ENCODE data around the gene OR6T1. TPM values are rescaled to one million over a fixed set of nuclear protein-coding genes. Genes with fewer than 3 reads are reported as not detected.

OR6T1 gene
- polyA plus RNA-seq, 1 donor (not counting 4 experiments of a cell fraction or from before 2014, with no cell fraction given), result not detected

GRCh38 chr11:123945132-123945531 is 1.5 kb upstream of the OR6T1 start:
- no peak overlapping the region for H2AFZ ChIP-seq (ENCODE audit: control insufficient read depth, low read length)
- H3K9me3 ChIP-seq (ENCODE audit: control insufficient read depth, low read depth, low read length), result no peaks in the 10 kb centered on the region
- H4K20me1 ChIP-seq (ENCODE audit: control insufficient read depth, extremely low read depth, insufficient read depth, low read length), result no peaks in the 10 kb centered on the region
- no peak overlapping the region for H3K4me3 ChIP-seq (ENCODE audit: control insufficient read depth in 2 of 3, extremely low read depth in 1 of 3, insufficient read depth in 2 of 3, low read depth in 1 of 3, low read length in 3 of 3)
- DNase-seq (ENCODE audit: low read depth, low spot score) (no peak), FAIRE-seq (no peak)
- H3K79me2 ChIP-seq (ENCODE audit: control insufficient read depth, insufficient read depth, low read length), result no peaks in the 10 kb centered on the region
- dilution Hi-C loops (cut with MboI; ENCODE audit: extremely low pct_ligation_motif_present, low sequenced_read_pairs), result no loop called here
- H3K4me1 ChIP-seq (ENCODE audit: control insufficient read depth, extremely low read depth, insufficient read depth, low read length), result no peaks in the 10 kb centered on the region
- no peak overlapping the region for H3K4me2 ChIP-seq (ENCODE audit: control insufficient read depth, extremely low read depth, insufficient read depth, low read depth, low read length)
- H3K9me1 ChIP-seq (ENCODE audit: control insufficient read depth, extremely low read depth, insufficient read depth, low read length), result no peaks in the 10 kb centered on the region
- H3K27me3 ChIP-seq (ENCODE audit: control insufficient read depth, extremely low read depth, insufficient read depth, low read length), result no peaks in the 10 kb centered on the region
- no peak overlapping the region for H3K27ac ChIP-seq (ENCODE audit: control insufficient read depth, insufficient read depth, low read length)
- no peaks in the 10 kb centered on the region for H3K36me3 ChIP-seq (ENCODE audit: control insufficient read depth in 2 of 2, extremely low read depth in 1 of 2, insufficient read depth in 2 of 2, low read length in 2 of 2)
- no peak overlapping the region for H3K9ac ChIP-seq (ENCODE audit: control insufficient read depth, extremely low read depth, insufficient read depth, low read length)
- TF ChIP-seq EZH2 (IDR thresholded peaks at IDR 0.05; ENCODE audit: low read length), result no peak
- no peak for TF ChIP-seq CTCF (optimal IDR thresholded peaks at IDR 0.05 in 1 of 3, IDR thresholded peaks at IDR 0.05 in 1 of 3, conservative IDR thresholded peaks at IDR 0.05 in 1 of 3; ENCODE audit: extremely low read depth in 1 of 3, insufficient read depth in 2 of 3, low read length in 3 of 3)

GRCh38 chr11:123942413-123942812 is 1.2 kb downstream of the OR6T1 start:
- Histone ChIP-seq H3K9me3 (ENCODE audit: control insufficient read depth, low read depth, low read length) (no peaks in the 10 kb centered on the region), H3K27ac (ENCODE audit: control insufficient read depth, insufficient read depth, low read length) (no peak overlapping the region), H2AFZ (ENCODE audit: control insufficient read depth, low read length) (no peak overlapping the region), H4K20me1 (ENCODE audit: control insufficient read depth, extremely low read depth, insufficient read depth, low read length) (no peaks in the 10 kb centered on the region), H3K4me1 (ENCODE audit: control insufficient read depth, extremely low read depth, insufficient read depth, low read length) (no peaks in the 10 kb centered on the region), H3K9me1 (ENCODE audit: control insufficient read depth, extremely low read depth, insufficient read depth, low read length) (no peaks in the 10 kb centered on the region), H3K27me3 (ENCODE audit: control insufficient read depth, extremely low read depth, insufficient read depth, low read length) (no peaks in the 10 kb centered on the region), H3K79me2 (ENCODE audit: control insufficient read depth, insufficient read depth, low read length) (no peaks in the 10 kb centered on the region), H3K4me3 (ENCODE audit: control insufficient read depth in 2 of 3, extremely low read depth in 1 of 3, insufficient read depth in 2 of 3, low read depth in 1 of 3, low read length in 3 of 3) (no peak overlapping the region), H3K4me2 (ENCODE audit: control insufficient read depth, extremely low read depth, insufficient read depth, low read depth, low read length) (no peak overlapping the region), H3K9ac (ENCODE audit: control insufficient read depth, extremely low read depth, insufficient read depth, low read length) (no peak overlapping the region), H3K36me3 (ENCODE audit: control insufficient read depth in 2 of 2, extremely low read depth in 1 of 2, insufficient read depth in 2 of 2, low read length in 2 of 2) (no peaks in the 10 kb centered on the region)
- TF ChIP-seq EZH2 (IDR thresholded peaks at IDR 0.05; ENCODE audit: low read length), result no peak
- dilution Hi-C loops (cut with MboI; ENCODE audit: extremely low pct_ligation_motif_present, low sequenced_read_pairs), result no loop called here
- FAIRE-seq (no peak), DNase-seq (ENCODE audit: low read depth, low spot score) (no peak)

- DNase-seq (ENCODE audit: low read depth, low spot score), result no peak
- Histone ChIP-seq H3K27me3 (ENCODE audit: control insufficient read depth, extremely low read depth, insufficient read depth, low read length) (no peaks in the 10 kb centered on the region), H3K4me1 (ENCODE audit: control insufficient read depth, extremely low read depth, insufficient read depth, low read length) (no peaks in the 10 kb centered on the region), H3K9ac (ENCODE audit: control insufficient read depth, extremely low read depth, insufficient read depth, low read length) (no peak within 1 kb of the TSS), H3K4me3 (ENCODE audit: control insufficient read depth in 2 of 3, extremely low read depth in 1 of 3, insufficient read depth in 2 of 3, low read depth in 1 of 3, low read length in 3 of 3) (no peak within 1 kb of the TSS), H3K27ac (ENCODE audit: control insufficient read depth, insufficient read depth, low read length) (no peak within 1 kb of the TSS), H3K9me1 (ENCODE audit: control insufficient read depth, extremely low read depth, insufficient read depth, low read length) (no peaks in the 10 kb centered on the region), H3K4me2 (ENCODE audit: control insufficient read depth, extremely low read depth, insufficient read depth, low read depth, low read length) (no peak within 1 kb of the TSS), H2AFZ (ENCODE audit: control insufficient read depth, low read length) (no peak within 1 kb of the TSS), H3K36me3 (ENCODE audit: control insufficient read depth in 2 of 2, extremely low read depth in 1 of 2, insufficient read depth in 2 of 2, low read length in 2 of 2) (no peaks in the 10 kb centered on the region), H3K9me3 (ENCODE audit: control insufficient read depth, low read depth, low read length) (no peaks in the 10 kb centered on the region), H3K79me2 (ENCODE audit: control insufficient read depth, insufficient read depth, low read length) (no peaks in the 10 kb centered on the region), H4K20me1 (ENCODE audit: control insufficient read depth, extremely low read depth, insufficient read depth, low read length) (no peaks in the 10 kb centered on the region)
- no peak for FAIRE-seq
- dilution Hi-C loops (cut with MboI; ENCODE audit: extremely low pct_ligation_motif_present, low sequenced_read_pairs), result no loop called here
- TF ChIP-seq CTCF (optimal IDR thresholded peaks at IDR 0.05 in 1 of 3, IDR thresholded peaks at IDR 0.05 in 1 of 3, conservative IDR thresholded peaks at IDR 0.05 in 1 of 3; ENCODE audit: extremely low read depth in 1 of 3, insufficient read depth in 2 of 3, low read length in 3 of 3) (no peak), EZH2 (IDR thresholded peaks at IDR 0.05; ENCODE audit: low read length) (no peak)
These were observed 4.3 kb downstream of the OR6T1 start, which contains the start of gene OR4D5 for GRCh38 chr11:123939317-123939716. Gene OR4D5, plus strand, starts transcription at chr11:123939617. Its CDS starts 0 bp downstream, at chr11:123939617.
